SK-N-SH (cell line): ENCODE results near the gene DOK1.

Experiments
- CHD2 ChIP-seq: fragments of 150-350 bp; IDR thresholded peaks from 2 replicates; pipeline ENCODE4 v1.6.1; 2018; ENCODE audit warnings: low read length; ENCODE audit not compliant: partially characterized antibody
- ELF1 ChIP-seq: IDR thresholded peaks from 2 replicates; pipeline ENCODE4 v1.4.0; 2012
- EP300 ChIP-seq, 2 experiments: IDR thresholded peaks; 2 replicates each; pipeline versions ENCODE4 v1.4.0 to v1.6.1; 2012; ENCODE audit warnings: borderline replicate concordance in 1 of 2, low read depth in 1 of 2, low read length in 1 of 2
- GATA2 ChIP-seq: sonication (generic); formaldehyde crosslinking; IDR thresholded peaks from 2 replicates; pipeline ENCODE4 v1.5.0; 2020; ENCODE audit warnings: mild to moderate bottlenecking, missing genetic modification reagents
- MEF2A ChIP-seq: IDR thresholded peaks from 2 replicates; pipeline ENCODE4 v1.4.0; 2012; ENCODE audit warnings: low read depth, borderline replicate concordance
- NFIC ChIP-seq: IDR thresholded peaks from 2 replicates; pipeline ENCODE4 v1.4.0; 2012; ENCODE audit warnings: borderline replicate concordance
- POLR2AphosphoS5 ChIP-seq: IDR thresholded peaks from 2 replicates; pipeline ENCODE4 v1.6.1; 2012; ENCODE audit warnings: low read depth, low read length
- RCOR1 ChIP-seq: fragments of 150-350 bp; IDR thresholded peaks from 2 replicates; pipeline ENCODE4 v1.6.1; 2017; ENCODE audit warnings: antibody characterized with exemption, low read length
- RXRA ChIP-seq: IDR thresholded peaks from 2 replicates; pipeline ENCODE4 v1.4.0; 2012; ENCODE audit warnings: low read depth, mild to moderate bottlenecking, borderline replicate concordance
- SMC3 ChIP-seq: IDR thresholded peaks from 2 replicates; pipeline ENCODE4 v1.6.1; 2012; ENCODE audit warnings: low read depth, low read length, improper control_type of control experiment
- TF ChIP-seq, protein P1 (sequence below): fragments of 200-600 bp; sonication (generic); IDR thresholded peaks from 2 replicates; pipeline ENCODE4 v1.6.1; 2017; ENCODE audit warnings: antibody characterized with exemption, mild to moderate bottlenecking, moderate library complexity
- TF ChIP-seq, protein P2 (sequence below): IDR thresholded peaks from 2 replicates; pipeline ENCODE4 v1.6.1; 2012; ENCODE audit warnings: mild to moderate bottlenecking, low read depth, low read length, moderate library complexity
- TF ChIP-seq, protein P3 (sequence below): fragments of 150-350 bp; IDR thresholded peaks from 2 replicates; pipeline ENCODE4 v1.6.1; 2017; ENCODE audit warnings: antibody characterized with exemption, low read length, low read depth, borderline replicate concordance

DNA sequence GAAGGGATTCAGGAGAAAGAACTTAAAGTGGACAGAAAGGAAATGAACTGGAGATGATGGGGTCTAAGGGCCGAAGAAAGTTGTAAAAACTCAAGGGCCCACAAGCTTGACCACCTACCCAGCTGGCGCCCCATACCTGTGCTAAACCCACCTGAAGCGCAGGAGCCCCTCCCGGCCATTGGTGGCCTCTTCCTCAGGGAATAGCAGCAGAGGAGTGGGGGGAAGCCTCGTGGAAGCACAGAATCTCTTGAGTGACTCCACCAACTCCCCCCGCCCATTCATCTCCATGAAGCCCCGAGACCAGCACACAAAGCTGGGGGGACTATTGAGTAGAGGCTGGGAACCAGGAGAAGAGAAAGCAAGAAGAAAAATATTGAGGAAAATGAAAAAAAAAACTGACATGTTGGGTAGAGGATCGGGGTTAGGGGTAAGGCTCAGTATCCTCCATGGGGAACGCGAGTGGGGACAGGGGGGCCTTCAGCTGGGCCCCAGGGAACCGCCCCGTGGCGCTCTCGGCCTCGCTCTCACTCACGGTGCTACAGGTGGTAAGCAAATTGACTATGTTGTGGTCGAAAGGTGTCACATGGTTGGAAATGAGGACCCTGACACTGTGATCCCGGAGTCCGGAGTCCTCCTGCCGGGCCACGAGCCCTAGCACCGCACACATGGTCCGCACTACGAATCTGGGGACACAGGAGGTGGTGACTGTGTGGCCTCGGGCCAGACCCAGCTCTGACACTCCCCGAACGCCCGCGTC lies 25.7 kb upstream of the DOK1 start:
- TF ChIP-seq, protein P1, sequence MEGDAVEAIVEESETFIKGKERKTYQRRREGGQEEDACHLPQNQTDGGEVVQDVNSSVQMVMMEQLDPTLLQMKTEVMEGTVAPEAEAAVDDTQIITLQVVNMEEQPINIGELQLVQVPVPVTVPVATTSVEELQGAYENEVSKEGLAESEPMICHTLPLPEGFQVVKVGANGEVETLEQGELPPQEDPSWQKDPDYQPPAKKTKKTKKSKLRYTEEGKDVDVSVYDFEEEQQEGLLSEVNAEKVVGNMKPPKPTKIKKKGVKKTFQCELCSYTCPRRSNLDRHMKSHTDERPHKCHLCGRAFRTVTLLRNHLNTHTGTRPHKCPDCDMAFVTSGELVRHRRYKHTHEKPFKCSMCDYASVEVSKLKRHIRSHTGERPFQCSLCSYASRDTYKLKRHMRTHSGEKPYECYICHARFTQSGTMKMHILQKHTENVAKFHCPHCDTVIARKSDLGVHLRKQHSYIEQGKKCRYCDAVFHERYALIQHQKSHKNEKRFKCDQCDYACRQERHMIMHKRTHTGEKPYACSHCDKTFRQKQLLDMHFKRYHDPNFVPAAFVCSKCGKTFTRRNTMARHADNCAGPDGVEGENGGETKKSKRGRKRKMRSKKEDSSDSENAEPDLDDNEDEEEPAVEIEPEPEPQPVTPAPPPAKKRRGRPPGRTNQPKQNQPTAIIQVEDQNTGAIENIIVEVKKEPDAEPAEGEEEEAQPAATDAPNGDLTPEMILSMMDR: no peak
- no peak for TF ChIP-seq POLR2AphosphoS5
- TF ChIP-seq EP300 (IDR thresholded peaks at IDR 0.05; ENCODE audit: borderline replicate concordance in 1 of 2, low read depth in 1 of 2, low read length in 1 of 2): no peak
- TF ChIP-seq SMC3: no peak
- TF ChIP-seq, protein P2, sequence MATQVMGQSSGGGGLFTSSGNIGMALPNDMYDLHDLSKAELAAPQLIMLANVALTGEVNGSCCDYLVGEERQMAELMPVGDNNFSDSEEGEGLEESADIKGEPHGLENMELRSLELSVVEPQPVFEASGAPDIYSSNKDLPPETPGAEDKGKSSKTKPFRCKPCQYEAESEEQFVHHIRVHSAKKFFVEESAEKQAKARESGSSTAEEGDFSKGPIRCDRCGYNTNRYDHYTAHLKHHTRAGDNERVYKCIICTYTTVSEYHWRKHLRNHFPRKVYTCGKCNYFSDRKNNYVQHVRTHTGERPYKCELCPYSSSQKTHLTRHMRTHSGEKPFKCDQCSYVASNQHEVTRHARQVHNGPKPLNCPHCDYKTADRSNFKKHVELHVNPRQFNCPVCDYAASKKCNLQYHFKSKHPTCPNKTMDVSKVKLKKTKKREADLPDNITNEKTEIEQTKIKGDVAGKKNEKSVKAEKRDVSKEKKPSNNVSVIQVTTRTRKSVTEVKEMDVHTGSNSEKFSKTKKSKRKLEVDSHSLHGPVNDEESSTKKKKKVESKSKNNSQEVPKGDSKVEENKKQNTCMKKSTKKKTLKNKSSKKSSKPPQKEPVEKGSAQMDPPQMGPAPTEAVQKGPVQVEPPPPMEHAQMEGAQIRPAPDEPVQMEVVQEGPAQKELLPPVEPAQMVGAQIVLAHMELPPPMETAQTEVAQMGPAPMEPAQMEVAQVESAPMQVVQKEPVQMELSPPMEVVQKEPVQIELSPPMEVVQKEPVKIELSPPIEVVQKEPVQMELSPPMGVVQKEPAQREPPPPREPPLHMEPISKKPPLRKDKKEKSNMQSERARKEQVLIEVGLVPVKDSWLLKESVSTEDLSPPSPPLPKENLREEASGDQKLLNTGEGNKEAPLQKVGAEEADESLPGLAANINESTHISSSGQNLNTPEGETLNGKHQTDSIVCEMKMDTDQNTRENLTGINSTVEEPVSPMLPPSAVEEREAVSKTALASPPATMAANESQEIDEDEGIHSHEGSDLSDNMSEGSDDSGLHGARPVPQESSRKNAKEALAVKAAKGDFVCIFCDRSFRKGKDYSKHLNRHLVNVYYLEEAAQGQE: no peak
- TF ChIP-seq GATA2 (CRISPR knock-in tag): no peak
- TF ChIP-seq ELF1: no peak
- no peak for TF ChIP-seq RXRA
- TF ChIP-seq RCOR1: no peak
- TF ChIP-seq, protein P3, sequence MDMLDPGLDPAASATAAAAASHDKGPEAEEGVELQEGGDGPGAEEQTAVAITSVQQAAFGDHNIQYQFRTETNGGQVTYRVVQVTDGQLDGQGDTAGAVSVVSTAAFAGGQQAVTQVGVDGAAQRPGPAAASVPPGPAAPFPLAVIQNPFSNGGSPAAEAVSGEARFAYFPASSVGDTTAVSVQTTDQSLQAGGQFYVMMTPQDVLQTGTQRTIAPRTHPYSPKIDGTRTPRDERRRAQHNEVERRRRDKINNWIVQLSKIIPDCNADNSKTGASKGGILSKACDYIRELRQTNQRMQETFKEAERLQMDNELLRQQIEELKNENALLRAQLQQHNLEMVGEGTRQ: no peak
- TF ChIP-seq NFIC: no peak
- TF ChIP-seq MEF2A: no peak
- TF ChIP-seq CHD2: no peak
